Measurements from ENCODE around the gene FARSA.

Gene FARSA

GRCh38 chr19:12888006-12888603 is 45.4 kb downstream of the FARSA start:
- DNase-seq, result no peak

- no peak for DNase-seq
Measured at GRCh38 chr19:12886969-12887747, 46.4 kb downstream of the FARSA start, which contains the start of gene KLF1. Gene KLF1, minus strand, starts transcription at chr19:12887201. Its CDS starts 61 bp downstream, at chr19:12887140.

GRCh38 chr19:12886651-12886968 is 46.9 kb downstream of the FARSA start:
- no peak for DNase-seq

GRCh38 chr19:12885749-12886650 is 47.5 kb downstream of the FARSA start:
- no peak for DNase-seq

GRCh38 chr19:12884926-12885748 is 48.4 kb downstream of the FARSA start:
- peak in 1 of 2 experiments; percentile 51 for DNase-seq

GRCh38 chr19:12884627-12884925 is 48.9 kb downstream of the FARSA start:
- DNase-seq, result no peak

- DNase-seq, result no peak
Measured at GRCh38 chr19:12884202-12884601, 49.3 kb downstream of the FARSA start.

- no peak for DNase-seq
Measured at GRCh38 chr19:12882589-12882988, 50.9 kb downstream of the FARSA start.

GRCh38 chr19:12881172-12881808 is 52.2 kb downstream of the FARSA start, which contains the start of gene DNASE2:
Gene DNASE2, minus strand, starts transcription at chr19:12881449. Its CDS starts 74 bp downstream, at chr19:12881375.
- peak; percentile 95 to 99 for DNase-seq

- no peak for DNase-seq
Measured at GRCh38 chr19:12880551-12881171, 52.9 kb downstream of the FARSA start.

- no peak for DNase-seq
Measured at GRCh38 chr19:12875086-12875485, 58.4 kb downstream of the FARSA start.

- DNase-seq, result no peak
Measured at GRCh38 chr19:12873891-12874745, 59.4 kb downstream of the FARSA start.

- no peak for DNase-seq
Measured at GRCh38 chr19:12872941-12873890, 60.3 kb downstream of the FARSA start.
